ENCODE measurements around the gene DNAI2.

Gene DNAI2

GRCh38 chr17:74235911-74236371 lies 38.1 kb upstream of the DNAI2 start:
- in situ Hi-C loops (cut with HindIII; ENCODE audit: low pct_unique_long_range_greater_than_20kb, low sequenced_read_pairs): no loop called here
- no peak for DNase-seq (ENCODE audit: low read depth in 1 of 2, low spot score in 1 of 2)
- TF ChIP-seq JUND (IDR thresholded peaks at IDR 0.05; ENCODE audit: low read depth): no peak

GRCh38 chr17:74237321-74237720 lies 36.7 kb upstream of the DNAI2 start:
- DNase-seq (ENCODE audit: low read depth in 1 of 2, low spot score in 1 of 2): no peak
- no peak for TF ChIP-seq JUND (IDR thresholded peaks at IDR 0.05; ENCODE audit: low read depth)
- in situ Hi-C loops (cut with HindIII; ENCODE audit: low pct_unique_long_range_greater_than_20kb, low sequenced_read_pairs): no loop called here

DNA sequence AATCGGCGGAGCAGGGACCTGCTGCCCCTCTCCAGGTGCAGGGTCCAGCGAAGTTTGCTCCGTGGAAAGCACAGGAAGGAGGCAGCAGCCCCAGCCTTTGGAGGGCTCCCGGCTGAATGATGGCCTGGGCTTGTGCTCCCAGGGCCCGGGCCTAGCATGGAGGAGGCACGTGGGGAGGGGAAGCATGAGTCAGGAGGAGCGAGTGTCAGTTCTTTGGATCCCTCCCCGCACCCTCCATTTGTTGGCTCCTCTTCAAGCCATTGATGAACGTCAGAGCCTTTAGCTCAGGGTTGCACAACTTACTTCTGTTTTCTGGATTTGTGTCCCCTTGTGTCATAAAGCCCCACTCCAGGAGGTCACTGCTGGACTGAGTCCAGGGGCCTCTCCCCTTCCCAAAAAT lies 34.9 kb upstream of the DNAI2 start:
- no peak for TF ChIP-seq JUND (IDR thresholded peaks at IDR 0.05; ENCODE audit: low read depth)
- in situ Hi-C loops (cut with HindIII; ENCODE audit: low pct_unique_long_range_greater_than_20kb, low sequenced_read_pairs): no loop called here
- no peak for DNase-seq (ENCODE audit: low read depth in 1 of 2, low spot score in 1 of 2)

DNA sequence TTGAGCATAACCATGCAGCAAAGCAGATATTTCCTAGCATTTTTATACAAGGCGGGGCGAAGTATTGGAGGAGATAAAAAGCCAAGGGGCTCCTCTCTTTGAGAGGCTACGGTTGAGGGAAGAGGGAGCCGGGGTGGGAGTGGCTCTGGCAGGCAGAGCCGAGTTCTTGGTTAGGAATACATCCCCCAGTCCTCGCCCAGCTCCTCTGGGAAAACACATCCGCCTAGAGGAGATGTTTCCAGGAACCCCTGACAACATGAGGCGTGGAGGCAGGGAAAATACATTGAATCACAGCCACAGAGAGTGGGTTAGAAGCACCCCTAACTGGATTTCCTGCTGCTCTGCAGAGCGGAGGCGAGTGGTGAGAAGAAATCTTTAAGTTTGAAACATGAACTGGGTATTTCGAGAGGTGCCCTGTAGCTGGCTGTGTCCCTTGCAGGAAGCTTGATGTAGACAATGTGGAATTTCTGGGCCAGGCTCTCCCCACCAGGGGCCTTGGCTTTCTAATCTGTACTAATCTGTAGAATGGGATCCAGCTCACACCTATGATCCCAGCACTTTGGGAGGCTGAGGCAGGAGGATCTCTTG lies 33.3 kb upstream of the DNAI2 start:
- in situ Hi-C loops (cut with HindIII; ENCODE audit: low pct_unique_long_range_greater_than_20kb, low sequenced_read_pairs): no loop called here
- TF ChIP-seq JUND (IDR thresholded peaks at IDR 0.05; ENCODE audit: low read depth): no peak

DNA sequence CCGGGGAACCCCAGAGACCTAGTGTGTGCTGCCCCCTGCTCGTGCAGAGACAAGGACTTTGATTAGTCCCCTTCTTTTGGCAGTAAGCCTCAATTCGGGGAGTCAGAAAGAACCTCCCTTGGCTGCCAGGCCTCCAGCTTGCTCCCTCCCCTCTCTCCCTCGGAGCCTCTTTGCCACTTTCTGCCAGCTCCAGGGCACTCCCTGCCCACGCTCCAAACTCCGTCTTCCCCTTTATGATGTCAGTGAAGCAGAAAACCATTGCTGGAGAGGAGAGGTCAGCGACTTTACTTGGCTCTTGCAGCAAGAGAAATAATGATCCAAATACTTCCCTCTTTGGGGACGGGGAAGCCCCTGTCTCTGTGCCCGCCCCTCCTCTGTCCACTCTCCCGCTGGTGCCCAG lies 32.6 kb upstream of the DNAI2 start:
- DNase-seq (ENCODE audit: low read depth in 1 of 2, low spot score in 1 of 2): no peak
- no peak for TF ChIP-seq JUND (IDR thresholded peaks at IDR 0.05; ENCODE audit: low read depth)
- in situ Hi-C loops (cut with HindIII; ENCODE audit: low pct_unique_long_range_greater_than_20kb, low sequenced_read_pairs): no loop called here

More for the DNA sequence above, 33.3 kb upstream of the DNAI2 start:
- no peak for DNase-seq (ENCODE audit: low read depth in 1 of 2, low spot score in 1 of 2)

DNA sequence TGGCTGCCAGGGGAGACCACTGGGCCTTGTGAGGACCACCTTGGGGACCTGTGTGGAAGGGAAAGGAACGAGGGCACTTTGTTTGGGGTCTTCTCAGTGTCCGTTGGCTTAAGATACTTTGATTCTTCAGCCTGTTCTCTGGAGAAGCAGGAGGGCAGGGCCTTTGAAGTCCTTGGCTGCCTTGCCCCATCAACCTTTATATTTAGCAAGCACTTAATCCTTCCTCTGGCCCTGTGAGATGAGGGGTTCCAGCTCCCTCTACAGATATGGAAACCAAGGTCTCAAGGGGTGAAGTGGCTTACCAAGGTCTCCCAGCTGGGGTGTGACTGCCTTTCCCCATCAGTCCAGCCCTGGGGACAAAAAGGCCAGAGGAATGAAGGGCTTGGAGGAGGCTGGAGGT lies 32.2 kb upstream of the DNAI2 start:
- no peak for TF ChIP-seq JUND (IDR thresholded peaks at IDR 0.05; ENCODE audit: low read depth)
- in situ Hi-C loops (cut with HindIII; ENCODE audit: low pct_unique_long_range_greater_than_20kb, low sequenced_read_pairs): no loop called here
- DNase-seq (ENCODE audit: low read depth in 1 of 2, low spot score in 1 of 2): no peak

GRCh38 chr17:74243013-74243755 lies 30.9 kb upstream of the DNAI2 start:
- in situ Hi-C loops (cut with HindIII; ENCODE audit: low pct_unique_long_range_greater_than_20kb, low sequenced_read_pairs): no loop called here
- DNase-seq (ENCODE audit: low read depth in 1 of 2, low spot score in 1 of 2): no peak
- no peak for TF ChIP-seq JUND (IDR thresholded peaks at IDR 0.05; ENCODE audit: low read depth)

DNA sequence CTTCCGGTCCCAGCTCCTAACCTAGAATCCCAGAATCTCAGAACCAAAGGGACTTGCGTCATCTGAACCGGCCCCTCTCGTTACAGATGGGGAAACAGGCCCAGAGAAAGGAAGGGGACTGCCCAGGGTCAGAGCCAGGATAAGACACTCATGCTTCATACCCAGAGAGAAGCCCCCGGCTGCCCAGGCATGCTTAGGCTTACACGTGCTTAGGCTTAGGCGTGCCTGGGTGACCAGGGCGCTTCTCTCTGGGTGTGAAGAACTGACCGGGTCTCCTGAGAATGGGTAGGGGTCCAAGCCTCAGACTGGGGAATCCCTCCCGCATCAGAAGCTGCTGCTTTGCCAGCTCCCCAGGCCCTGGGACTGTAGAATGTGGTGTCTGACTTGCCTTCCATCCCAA lies 29.9 kb upstream of the DNAI2 start:
- TF ChIP-seq JUND (IDR thresholded peaks at IDR 0.05; ENCODE audit: low read depth): no peak
- in situ Hi-C loops (cut with HindIII; ENCODE audit: low pct_unique_long_range_greater_than_20kb, low sequenced_read_pairs): no loop called here
- DNase-seq (ENCODE audit: low read depth in 1 of 2, low spot score in 1 of 2): no peak

DNA sequence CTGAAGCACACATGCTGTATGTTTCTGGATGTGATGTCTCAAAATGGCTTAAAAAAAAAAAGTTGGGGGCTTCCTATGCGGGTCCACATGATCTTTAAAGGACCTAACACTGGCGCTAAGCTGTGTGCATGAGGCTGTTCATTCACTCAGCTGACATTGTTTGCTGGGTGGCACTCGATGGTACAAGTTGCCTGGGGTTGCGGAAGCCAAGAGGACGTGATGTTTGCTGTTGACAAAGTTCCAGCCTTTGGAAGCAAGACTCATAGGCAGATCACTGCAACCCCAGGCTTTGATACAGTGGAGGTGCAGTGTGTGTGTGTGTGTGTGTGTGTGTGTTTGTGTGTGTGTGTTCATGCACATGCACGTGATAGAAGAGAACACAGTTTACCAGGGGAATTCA lies 29.5 kb upstream of the DNAI2 start:
- no peak for TF ChIP-seq JUND (IDR thresholded peaks at IDR 0.05; ENCODE audit: low read depth)
- no peak for DNase-seq (ENCODE audit: low read depth in 1 of 2, low spot score in 1 of 2)
- in situ Hi-C loops (cut with HindIII; ENCODE audit: low pct_unique_long_range_greater_than_20kb, low sequenced_read_pairs): no loop called here

GRCh38 chr17:74245145-74245831 lies 28.7 kb upstream of the DNAI2 start:
- no peak for TF ChIP-seq JUND (IDR thresholded peaks at IDR 0.05; ENCODE audit: low read depth)
- DNase-seq (ENCODE audit: low read depth in 1 of 2, low spot score in 1 of 2): no peak
- in situ Hi-C loops (cut with HindIII; ENCODE audit: low pct_unique_long_range_greater_than_20kb, low sequenced_read_pairs): no loop called here

DNA sequence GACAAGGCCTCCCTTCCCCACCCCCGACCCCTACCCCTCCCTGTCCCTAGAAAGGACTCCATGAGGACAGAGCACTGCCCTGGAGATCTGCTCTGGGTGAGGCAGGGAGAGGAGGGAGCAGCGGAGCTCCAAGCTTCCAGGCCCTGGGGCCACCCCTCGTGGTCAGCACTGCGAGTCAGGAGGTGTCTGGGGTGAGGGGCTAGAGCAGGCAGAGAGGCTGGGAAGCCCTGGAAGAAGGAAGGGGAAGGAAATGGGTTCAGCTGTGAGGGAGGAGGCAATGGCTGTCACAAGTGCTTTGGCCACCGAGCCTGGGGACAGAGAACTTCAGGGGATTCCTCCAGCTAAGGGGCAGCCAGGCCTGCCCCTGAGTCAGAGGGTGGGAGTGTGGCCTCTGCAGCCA lies 28.2 kb upstream of the DNAI2 start:
- TF ChIP-seq JUND (IDR thresholded peaks at IDR 0.05; ENCODE audit: low read depth): no peak
- no peak for DNase-seq (ENCODE audit: low read depth in 1 of 2, low spot score in 1 of 2)
- in situ Hi-C loops (cut with HindIII; ENCODE audit: low pct_unique_long_range_greater_than_20kb, low sequenced_read_pairs): no loop called here

DNA sequence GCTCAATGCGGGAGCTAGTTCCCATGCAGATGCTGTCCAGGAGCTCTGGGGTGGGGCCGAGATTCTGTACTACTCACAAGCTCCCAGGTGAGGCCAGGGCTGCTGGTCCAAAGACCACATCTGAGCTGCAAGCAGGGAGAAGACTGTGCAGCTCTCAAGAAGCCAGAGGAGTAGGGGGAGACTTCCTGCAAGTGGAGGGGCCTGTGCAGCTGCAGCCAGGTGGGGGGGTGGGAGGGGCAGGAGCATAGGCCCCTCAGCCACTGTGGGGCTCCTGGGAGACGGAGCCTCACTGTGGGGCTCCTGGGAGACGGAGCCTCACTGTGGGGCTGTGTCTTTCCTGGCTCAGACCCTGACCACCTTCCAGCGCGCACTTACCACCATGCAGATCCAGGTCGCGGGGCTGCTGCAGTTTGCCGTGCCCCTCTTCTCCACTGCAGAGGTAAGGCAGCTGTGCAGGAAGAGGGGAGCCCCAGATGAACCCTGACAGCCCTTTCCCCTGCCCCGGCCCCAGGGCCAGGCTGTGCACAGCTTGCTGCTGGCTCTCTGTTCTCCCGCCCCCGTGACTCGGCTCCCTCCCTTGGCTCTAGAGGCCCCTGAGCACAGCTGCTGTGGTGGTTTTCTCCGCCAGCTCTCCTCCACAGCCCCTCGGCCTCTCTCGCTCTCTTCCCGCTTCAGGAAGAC lies 24.3 kb upstream of the DNAI2 start:
- DNase-seq (ENCODE audit: low read depth in 1 of 2, low spot score in 1 of 2): no peak
- in situ Hi-C loops (cut with HindIII; ENCODE audit: low pct_unique_long_range_greater_than_20kb, low sequenced_read_pairs): no loop called here
- no peak for TF ChIP-seq JUND (IDR thresholded peaks at IDR 0.05; ENCODE audit: low read depth)

Data from T47D (cell line).